ENCODE measurements around the gene LIMA1. TPM values are rescaled to one million over a fixed set of nuclear protein-coding genes. Genes with fewer than 3 reads are reported as not detected.
"Not testable (repeated sequence)": the region's sequence is repeated elsewhere in the genome, so short reads cannot be mapped to it uniquely, and the experiment has no call there.

Gene LIMA1
- total RNA-seq, 2 experiments from 2014 or later, result 4.6 to 5.1 TPM

- peaks cover 4% of the 10 kb centered on the region for H3K36me3 ChIP-seq (ENCODE audit: insufficient read depth, low read length)
- POLR2A ChIA-PET, result interaction anchor here (0.6 to 4.6 kb wide), 9 partner anchors 8 to 135 kb away, joined by 3 to 57 read pairs (median 5); partner anchors contain the start of genes CERS5, COX14, LIMA1 and SMARCD1
- no peaks in the 10 kb centered on the region for H3K9me3 ChIP-seq (ENCODE audit: control insufficient read depth in 1 of 2, insufficient read depth in 1 of 2, low read length in 2 of 2)
- peaks cover 54% of the 10 kb centered on the region for H3K4me1 ChIP-seq (ENCODE audit: insufficient read depth, low read length)
- peak; percentile 43 for ATAC-seq (ENCODE audit: poor library complexity)
- H3K27ac Mint-ChIP-seq, result no peak overlapping the region
- no peaks in the 10 kb centered on the region for H3K36me3 Mint-ChIP-seq (ENCODE audit: low read depth)
- peak overlapping the region; percentile 58 to 82 for H3K27ac ChIP-seq (ENCODE audit: low read depth in 1 of 2, low read length in 2 of 2)
- H3K27me3 ChIP-seq (ENCODE audit: control insufficient read depth in 1 of 2, insufficient read depth in 2 of 2, low read length in 2 of 2), result no peaks in the 10 kb centered on the region
- peak in 4 of 14 experiments; percentile 32 to 43 (median 40) for DNase-seq
- H3K4me1 Mint-ChIP-seq (ENCODE audit: low read depth), result peaks cover 30% of the 10 kb centered on the region
- TF ChIP-seq CTCF (IDR thresholded peaks at IDR 0.05), result no peak
- CTCF ChIA-PET, result interaction anchor here (0.9 to 2.1 kb wide), 3 partner anchors 9 to 108 kb away, joined by 3 to 8 read pairs (median 6); partner anchors contain the start of gene COX14
- peak overlapping the region; percentile 83 for H3K4me3 ChIP-seq (ENCODE audit: low read length)
- H3K9me3 Mint-ChIP-seq, result no peaks in the 10 kb centered on the region
- H3K27me3 Mint-ChIP-seq, result no peaks in the 10 kb centered on the region
- peak overlapping the region; percentile 43 for H3K4me3 Mint-ChIP-seq
- intact Hi-C loops (cut with DNase I, micrococcal nuclease), result loop anchor here (5.0 kb wide), 2 partner anchors 62 to 182 kb away; partner anchors contain the start of genes LIMA1 (in 2 of the 2) and LARP4 (in 1 of the 2)
These were observed 62.8 kb downstream of the LIMA1 start for GRCh38 chr12:50220363-50220995.

- Histone ChIP-seq H3K4me1 (ENCODE audit: insufficient read depth, low read length) (peaks cover 49% of the 10 kb centered on the region), H3K9me3 (ENCODE audit: control insufficient read depth in 1 of 2, insufficient read depth in 1 of 2, low read length in 2 of 2) (no peaks in the 10 kb centered on the region), H3K27ac (ENCODE audit: low read depth in 1 of 2, low read length in 2 of 2) (peak overlapping the region; percentile 36 to 58), H3K27me3 (ENCODE audit: control insufficient read depth in 1 of 2, insufficient read depth in 2 of 2, low read length in 2 of 2) (no peaks in the 10 kb centered on the region), H3K36me3 (ENCODE audit: insufficient read depth, low read length) (peaks cover 4% of the 10 kb centered on the region), H3K4me3 (ENCODE audit: low read length) (no peak overlapping the region)
- no peaks in the 10 kb centered on the region for H3K9me3 Mint-ChIP-seq
- TF ChIP-seq CTCF (IDR thresholded peaks at IDR 0.05), result no peak
- peaks cover 36% of the 10 kb centered on the region for H3K4me1 Mint-ChIP-seq (ENCODE audit: low read depth)
- DNase-seq (peak in 1 of 14 experiments; percentile 11), ATAC-seq (ENCODE audit: poor library complexity) (no peak)
- H3K36me3 Mint-ChIP-seq (ENCODE audit: low read depth), result no peaks in the 10 kb centered on the region
- CTCF ChIA-PET, result no interaction called here
- H3K27me3 Mint-ChIP-seq, result no peaks in the 10 kb centered on the region
- intact Hi-C loops (cut with DNase I, micrococcal nuclease), result loop anchor here in 1 of 2 experiments (10.0 kb wide), 1 partner anchor 415 kb away; no protein-coding TSS in a partner anchor
- H3K27ac Mint-ChIP-seq, result no peak overlapping the region
- POLR2A ChIA-PET, result no interaction called here
- H3K4me3 Mint-ChIP-seq, result no peak overlapping the region
These were observed 63.8 kb downstream of the LIMA1 start for GRCh38 chr12:50219544-50219943.

GRCh38 chr12:50219001-50219400, 64.3 kb downstream of the LIMA1 start:
- H3K27ac ChIP-seq (ENCODE audit: low read depth in 1 of 2, low read length in 2 of 2); H3K9me3 Mint-ChIP-seq; ATAC-seq (ENCODE audit: poor library complexity); H3K9me3 ChIP-seq (ENCODE audit: control insufficient read depth in 1 of 2, insufficient read depth in 1 of 2, low read length in 2 of 2); H3K4me3 ChIP-seq (ENCODE audit: low read length); H3K36me3 ChIP-seq (ENCODE audit: insufficient read depth, low read length); DNase-seq; H3K27ac Mint-ChIP-seq; H3K4me3 Mint-ChIP-seq; H3K27me3 ChIP-seq (ENCODE audit: control insufficient read depth in 1 of 2, insufficient read depth in 2 of 2, low read length in 2 of 2); H3K36me3 Mint-ChIP-seq (ENCODE audit: low read depth); H3K27me3 Mint-ChIP-seq: not testable (repeated sequence)
- intact Hi-C loops (cut with DNase I, micrococcal nuclease), result loop anchor here in 1 of 2 experiments (10.0 kb wide), 1 partner anchor 416 kb away; no protein-coding TSS in a partner anchor
- POLR2A ChIA-PET, result interaction anchor here (0.7 kb wide), 1 partner anchor 107 kb away, joined by 3 read pairs; the partner anchor contains the start of gene COX14
- peaks cover 36% of the 10 kb centered on the region for H3K4me1 Mint-ChIP-seq (ENCODE audit: low read depth)
- H3K4me1 ChIP-seq (ENCODE audit: insufficient read depth, low read length), result peaks cover 47% of the 10 kb centered on the region
- CTCF ChIA-PET, result interaction anchor here (0.6 kb wide), 1 partner anchor 14 kb away, joined by 3 read pairs; no protein-coding TSS in a partner anchor
